NCI-H2107 (cell line): ENCODE measurements around the gene CDH23.

Source experiments
- DNase-seq: peaks from one replicate; lab custom pipeline; 2025; lab: John Stamatoyannopoulos, UW

CDH23 gene

GRCh38 chr10:71486484-71487114 is 89.9 kb downstream of the CDH23 start:
- DNase-seq, result no peak

- DNase-seq, result no peak
Observed at GRCh38 chr10:71487726-71488125, 91.0 kb downstream of the CDH23 start.

- DNase-seq, result no peak
Observed at GRCh38 chr10:71489077-71489476, 92.4 kb downstream of the CDH23 start.

- DNase-seq, result no peak
Observed at GRCh38 chr10:71492872-71493271, 96.2 kb downstream of the CDH23 start.

DNA sequence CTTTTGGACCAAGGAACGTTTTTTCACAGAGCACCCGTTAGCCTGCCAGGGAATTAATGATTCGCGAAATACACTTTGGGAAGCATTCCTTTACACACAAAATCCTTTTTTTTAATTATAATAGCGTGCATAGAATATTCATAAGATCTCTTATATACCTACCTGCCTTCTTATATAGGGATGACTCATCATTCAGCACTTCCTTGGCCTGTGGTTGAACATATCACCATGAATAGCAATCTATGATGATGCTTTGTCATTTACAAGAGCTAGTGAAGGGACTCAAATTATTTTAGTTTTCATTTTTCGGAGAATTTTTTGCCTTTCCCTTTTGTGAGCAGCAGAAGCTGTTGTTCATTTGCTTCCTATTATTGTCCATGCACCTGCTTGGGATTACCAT is 97.0 kb downstream of the CDH23 start:
- no peak for DNase-seq

DNA sequence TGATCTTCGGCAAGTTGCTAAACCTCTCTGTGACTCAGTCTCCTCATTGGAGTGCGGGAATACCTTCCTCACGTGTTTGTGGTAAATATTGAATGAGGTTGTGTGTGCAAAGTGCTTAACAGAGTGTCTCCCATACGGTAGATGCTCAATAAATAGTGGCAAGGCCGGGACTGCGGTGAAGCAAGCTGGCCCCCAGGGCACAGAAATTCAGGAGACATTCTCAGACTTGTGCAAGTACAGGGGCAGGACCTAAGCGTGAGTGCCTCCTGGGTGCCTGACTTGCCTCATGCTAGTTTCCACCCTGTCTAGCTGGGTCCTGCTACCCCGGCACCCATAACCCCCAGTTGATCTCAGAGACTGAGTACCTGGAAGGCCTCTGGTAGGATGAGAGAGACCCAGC is 97.8 kb downstream of the CDH23 start:
- DNase-seq, result no peak

DNA sequence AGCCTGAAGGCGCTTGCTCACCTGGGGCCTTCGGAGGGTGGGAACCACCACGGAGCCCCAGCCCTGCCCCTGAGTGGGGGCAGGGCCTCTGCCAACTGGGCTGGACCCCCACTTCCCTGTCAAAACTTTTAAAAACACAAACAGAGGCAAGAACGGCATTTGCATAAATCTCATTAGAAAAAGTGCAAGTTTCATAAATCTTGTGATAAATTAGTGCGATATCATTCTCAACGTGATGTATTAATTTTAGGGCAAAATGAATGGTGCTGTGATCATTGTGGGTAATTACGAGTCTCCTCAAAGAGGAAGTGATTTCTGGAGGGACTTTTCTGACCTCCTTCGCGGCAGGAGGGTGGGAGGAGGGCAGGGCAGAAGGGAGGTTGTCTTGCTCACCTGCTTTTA is 98.3 kb downstream of the CDH23 start:
- no peak for DNase-seq

GRCh38 chr10:71496927-71497762 is 100.4 kb downstream of the CDH23 start:
- DNase-seq, result no peak

DNA sequence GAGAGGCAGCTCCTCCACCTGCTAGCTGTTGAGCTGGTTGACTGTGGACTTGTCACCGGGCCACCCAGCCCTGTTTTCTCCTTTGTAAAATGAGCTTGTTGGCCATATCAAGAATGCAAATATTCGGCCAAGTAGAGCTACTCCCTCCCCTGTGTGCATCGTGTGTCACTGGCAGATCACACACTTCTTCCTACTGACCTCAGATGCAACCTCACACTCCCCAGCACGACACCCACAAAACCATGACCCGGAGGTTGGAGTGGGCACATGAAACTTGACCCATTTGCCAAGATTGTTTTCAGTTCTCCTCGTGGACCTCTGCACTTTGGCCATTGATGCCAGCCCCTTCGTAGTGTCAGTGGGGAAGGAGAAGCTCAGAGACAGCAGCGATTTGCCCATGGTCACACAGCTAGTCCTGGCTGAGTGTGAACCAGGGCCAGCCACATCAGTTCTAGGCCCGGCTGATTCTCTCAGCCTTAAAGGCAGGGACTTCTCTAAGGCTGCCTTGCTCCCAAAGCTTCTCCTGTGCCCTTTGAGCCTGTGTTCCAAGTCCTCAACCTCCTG is 101.1 kb downstream of the CDH23 start:
- no peak for DNase-seq

DNA sequence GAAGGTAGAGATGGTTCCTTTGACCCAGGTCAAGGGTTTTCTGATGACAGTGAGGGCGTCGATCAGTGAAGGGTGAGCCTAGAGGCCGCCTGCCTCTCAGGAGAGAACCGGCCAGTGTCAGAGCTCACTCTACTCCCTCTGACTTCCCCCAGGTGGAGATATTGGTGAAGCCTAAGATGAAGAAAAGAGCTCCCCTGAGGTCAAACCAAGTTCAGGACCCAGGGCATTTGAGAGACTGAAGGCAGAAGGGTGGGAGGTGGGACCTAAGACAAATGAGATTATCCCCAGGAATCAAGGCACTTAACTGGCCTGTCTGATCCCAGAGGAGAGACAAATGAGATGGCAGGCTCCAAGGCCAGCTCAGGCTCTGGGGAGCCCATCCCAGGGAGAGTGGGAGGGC is 104.7 kb downstream of the CDH23 start:
- DNase-seq, result no peak

DNA sequence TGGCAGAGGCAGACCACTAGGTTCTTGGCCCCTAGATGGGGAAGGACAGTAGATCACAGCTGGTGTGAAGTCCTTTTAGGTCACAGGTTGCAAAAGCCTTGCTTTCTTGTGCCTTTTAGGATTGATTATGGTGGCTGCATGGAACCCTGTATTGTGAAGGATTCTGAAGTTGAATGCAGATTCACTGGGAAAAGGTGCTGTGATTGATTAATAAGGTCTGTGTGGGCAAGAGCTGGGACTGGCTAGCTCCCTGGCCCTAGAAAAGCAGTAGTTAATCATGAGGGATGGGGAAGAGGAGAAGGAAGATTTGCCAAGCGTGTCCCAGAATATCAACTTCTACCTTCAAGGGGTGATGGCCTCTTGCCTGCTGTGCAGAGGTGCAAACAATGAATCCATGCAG is 105.5 kb downstream of the CDH23 start:
- no peak for DNase-seq

DNA sequence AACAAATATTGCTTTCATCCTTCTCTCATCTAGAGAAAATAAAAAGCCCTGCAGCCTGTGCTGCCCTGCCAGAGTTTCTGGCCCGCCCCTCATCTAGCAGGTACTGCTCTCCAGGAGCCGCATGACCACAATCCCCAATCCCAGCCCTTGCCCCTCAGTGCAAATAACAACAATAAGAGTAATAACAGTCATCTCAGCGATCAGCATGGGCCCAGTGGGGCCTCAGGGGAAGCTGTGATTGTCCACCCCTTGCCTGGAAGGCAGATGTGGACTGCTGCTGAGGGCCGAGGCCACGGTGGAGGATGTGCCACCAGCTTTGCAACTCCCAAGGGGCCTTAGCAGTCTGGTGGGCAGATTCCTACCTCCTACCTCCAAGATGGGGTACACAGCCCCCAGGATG is 106.1 kb downstream of the CDH23 start:
- no peak for DNase-seq

DNA sequence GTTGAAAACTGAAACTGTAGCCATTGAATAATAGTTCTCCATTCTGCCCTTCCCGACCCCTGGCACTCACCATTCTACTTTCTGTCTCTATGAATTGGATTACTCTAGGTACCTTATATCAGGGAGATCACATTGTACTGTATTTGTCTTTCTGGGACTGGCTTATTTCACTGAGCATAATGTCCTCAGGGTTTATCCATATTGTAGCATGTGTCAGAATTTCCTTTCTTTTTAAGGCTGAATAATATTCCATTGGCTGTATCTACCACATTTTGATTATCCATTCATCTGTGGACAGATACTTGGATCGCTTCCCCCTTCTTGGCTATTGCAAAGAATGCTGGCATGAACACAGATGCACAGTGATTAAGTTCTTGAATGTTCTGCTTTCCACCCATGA is 107.4 kb downstream of the CDH23 start:
- DNase-seq, result no peak

GRCh38 chr10:71504570-71504969 is 107.8 kb downstream of the CDH23 start:
- DNase-seq, result no peak

GRCh38 chr10:71505862-71506261 is 109.1 kb downstream of the CDH23 start:
- no peak for DNase-seq

GRCh38 chr10:71509444-71509843 is 112.7 kb downstream of the CDH23 start:
- no peak for DNase-seq

DNA sequence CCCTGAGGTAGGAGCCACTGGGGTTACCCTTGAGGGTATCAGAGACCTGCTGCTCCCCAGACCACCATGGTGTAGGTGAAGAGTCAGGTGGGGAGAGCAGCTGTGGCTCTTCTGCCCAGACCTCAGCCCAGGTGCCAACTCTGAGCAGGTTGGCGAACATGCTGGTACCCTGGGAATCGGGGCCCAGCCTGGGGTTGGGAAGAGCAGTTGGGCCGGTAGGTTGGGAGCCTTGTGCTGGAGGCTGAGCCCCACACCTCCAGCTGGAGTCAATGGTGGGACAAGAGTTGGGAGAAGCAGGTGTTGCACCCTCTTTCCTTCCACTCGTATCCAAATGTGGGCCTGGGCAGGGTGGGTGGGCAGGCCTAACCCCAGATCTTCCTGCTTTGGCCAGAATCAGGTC is 114.5 kb downstream of the CDH23 start:
- no peak for DNase-seq

GRCh38 chr10:71512312-71512711 is 115.6 kb downstream of the CDH23 start:
- DNase-seq, result no peak

DNA sequence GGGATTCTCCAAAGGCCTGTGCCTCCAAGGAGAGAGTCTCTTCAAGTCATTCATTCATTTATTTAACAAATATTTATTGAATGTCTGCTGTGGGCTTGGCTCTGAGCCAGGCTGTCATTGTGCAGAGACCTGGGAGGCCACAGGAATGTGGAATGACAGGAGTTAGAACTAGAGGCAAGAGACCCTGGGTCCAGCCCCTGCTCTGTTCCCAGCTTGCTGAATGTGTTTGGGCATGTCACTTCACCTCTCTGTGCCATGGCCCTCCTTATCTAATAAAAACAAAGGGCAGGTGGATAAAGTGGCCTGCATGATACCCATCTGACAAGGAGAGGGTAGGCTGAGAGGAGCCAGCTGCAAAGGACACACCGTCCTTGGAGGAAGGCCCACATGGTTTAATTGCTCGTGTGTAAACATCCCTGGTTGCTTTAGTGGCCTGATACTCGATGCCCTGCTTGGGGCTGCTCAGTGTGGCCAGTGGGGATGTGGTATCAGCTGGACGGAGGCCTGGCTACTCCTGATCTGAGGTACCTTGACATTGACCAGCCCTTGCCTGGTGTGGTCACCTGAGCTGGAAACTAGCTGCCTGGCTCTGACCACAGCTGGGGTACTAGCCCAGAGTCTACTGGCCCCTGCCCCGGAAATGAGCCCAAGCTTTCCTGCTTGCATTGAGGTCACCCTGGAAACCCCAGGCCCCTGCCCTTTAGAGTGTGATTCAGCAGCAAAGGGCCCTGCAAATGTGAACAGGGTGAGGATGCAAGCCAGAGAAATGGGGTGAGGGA is 116.2 kb downstream of the CDH23 start:
- no peak for DNase-seq

DNA sequence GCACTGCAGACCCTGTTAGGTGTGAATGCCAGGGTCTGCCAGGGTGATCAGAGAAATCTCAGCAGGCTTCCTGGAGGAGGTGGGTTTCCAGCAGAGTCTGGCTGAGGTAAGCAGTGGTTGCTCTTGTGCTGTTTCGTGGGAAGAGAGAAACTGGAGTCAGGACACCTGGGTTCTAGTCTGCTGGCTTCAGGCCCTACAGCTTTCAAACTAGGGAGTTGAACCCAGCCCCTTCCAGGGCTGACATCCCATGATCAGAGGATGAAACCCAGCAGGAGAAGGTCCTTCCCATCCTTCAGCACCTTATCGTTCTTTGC is 116.8 kb downstream of the CDH23 start:
- no peak for DNase-seq

- DNase-seq, result no peak
Observed at GRCh38 chr10:71513936-71514335, 117.2 kb downstream of the CDH23 start.

DNA sequence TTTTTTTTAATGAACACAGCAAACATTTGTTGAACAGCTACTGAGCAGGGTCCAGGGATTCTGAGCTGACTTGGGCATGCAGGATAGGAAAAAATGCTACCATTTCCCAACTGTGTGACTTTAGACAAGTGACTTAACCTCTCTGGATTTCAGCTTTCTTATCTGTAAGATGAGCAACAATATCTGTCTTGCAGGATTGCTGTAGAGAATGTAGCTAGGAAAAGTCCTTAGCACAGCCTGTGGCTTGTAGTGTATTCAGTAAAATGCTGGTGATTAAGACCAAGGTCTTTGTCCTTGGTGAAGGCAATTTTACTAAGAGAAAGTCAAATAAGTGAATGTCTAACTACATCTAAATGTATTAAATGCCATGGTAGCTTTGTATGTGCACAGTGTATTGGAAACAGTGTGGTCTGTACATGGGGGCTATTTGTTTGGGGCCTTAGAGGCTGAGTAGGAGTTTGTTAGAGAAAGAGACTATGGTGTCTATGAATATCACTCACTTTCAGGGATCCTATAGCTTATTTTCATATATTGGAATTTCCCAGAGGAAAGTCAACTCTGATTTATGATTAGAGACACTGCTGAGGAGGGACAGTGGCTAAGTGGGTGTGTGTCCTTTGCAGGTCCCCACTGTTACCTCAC is 118.9 kb downstream of the CDH23 start:
- DNase-seq, result no peak
